C1 segment of cervical spinal cord (tissue), 14 donors: ENCODE data around the gene DIS3L2.
"Not testable (repeated sequence)": the region's sequence is repeated elsewhere in the genome, so short reads cannot be mapped to it uniquely, and the experiment has no call there.

ENCODE experiments used
- DNase-seq, 14 donors: peaks; one replicate each; lab custom pipeline; 2025; lab: John Stamatoyannopoulos, UW

The DIS3L2 gene

DNA sequence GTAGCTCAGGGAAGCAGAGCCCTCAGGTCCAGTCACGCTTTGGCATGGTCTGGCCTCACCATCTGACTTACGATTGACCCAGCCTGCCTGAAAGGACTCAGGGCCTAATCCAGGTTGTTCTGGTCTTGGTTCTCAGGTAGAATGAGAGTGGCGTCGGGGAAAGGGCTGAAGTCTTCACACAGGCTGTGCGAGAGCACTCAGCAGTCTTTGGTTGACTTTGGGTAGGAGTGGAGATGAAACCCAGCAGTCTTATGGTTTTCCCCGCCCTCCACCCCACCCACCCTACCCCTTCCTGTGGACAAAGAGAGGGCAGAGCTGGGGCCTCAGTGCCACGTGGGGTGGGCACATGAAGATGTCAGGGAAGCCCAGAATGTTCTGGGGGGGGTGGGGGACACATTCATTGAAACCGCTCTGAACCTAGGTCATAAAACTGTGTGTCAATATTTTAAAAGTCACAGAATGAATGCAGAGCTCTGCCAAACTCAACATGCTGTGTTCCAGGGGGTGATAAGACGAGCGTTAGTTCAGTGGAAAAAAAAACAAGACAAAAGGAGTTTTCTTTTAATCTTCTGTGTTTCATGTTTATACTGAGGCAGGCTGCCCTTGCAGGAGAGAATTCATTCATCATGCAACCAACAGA is 358.4 kb downstream of the DIS3L2 start:
- no peak for DNase-seq

GRCh38 chr2:232320443-232320803 is 358.9 kb downstream of the DIS3L2 start:
- DNase-seq = no peak

DNA sequence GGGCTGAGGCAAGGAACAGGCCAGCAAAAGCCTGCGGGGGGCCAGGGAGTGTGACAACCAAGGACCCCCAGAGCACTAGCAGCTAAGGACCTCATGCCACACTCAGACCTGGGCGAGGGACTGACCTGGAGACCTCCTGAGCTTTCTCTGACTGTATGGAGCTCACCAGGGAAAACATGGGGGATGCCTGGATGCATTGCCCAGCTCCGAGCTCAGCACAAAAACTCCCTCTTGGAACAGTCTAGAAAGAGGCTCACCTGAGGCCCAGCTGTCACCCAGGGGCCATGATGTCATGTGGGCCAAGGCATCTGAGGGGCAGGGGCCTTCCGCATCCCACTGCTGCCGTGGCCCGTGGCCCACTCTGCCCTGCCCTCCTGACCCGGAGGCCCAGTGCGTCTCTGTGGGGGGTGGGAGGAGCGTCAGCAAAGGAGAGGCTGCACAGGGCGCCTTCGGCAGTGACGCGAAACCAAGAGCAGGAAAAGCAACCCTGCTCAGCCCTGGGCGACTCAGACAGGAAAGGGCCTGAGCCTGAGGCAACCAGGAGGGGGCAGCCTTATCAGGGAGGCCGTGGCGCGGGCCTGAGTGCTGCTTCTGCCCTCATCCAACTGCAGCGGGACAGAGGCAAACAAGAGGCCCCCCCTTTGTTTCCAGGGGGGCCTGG is 359.8 kb downstream of the DIS3L2 start:
- no peak for DNase-seq

DNA sequence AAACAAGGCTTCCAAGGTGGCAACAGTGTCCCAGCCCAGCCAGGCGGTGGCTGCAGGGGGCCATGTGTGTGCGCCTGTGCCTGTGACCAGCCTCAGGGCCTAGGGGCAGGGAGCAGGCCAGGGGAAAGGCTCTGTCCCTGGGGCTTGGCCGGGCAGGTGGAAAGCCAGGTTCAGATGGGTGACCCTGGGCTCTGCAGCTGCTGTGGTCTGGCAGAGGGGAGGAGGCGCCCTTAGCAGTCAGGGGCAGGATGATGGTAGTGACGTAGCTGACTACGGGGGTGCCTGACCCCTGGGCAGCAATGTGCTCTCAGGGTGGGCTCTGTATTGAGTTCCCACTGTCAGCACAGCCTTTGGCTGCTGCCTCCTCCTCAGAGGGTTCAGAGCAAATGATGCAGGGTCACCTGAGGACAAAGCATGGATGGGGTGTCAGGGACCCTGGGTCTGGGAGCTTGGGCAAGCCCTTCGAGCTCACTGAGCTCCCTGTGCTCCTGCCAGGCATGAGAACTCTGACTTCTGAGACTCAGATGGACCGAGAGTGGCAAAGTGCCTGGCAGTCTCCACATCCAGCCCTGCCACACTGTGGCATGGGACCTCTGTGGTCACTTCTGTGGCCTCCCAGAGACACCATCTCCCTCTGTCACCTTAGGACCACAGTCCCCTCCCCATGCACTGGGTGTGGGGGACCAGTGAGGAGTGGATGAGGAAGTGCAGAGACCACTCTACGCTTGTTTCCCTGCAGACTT is 360.5 kb downstream of the DIS3L2 start:
- DNase-seq = no peak

- no peak for DNase-seq
These were observed 361.2 kb downstream of the DIS3L2 start for GRCh38 chr2:232322560-232323327.

GRCh38 chr2:232323328-232323650 is 361.8 kb downstream of the DIS3L2 start:
- DNase-seq = no peak

DNA sequence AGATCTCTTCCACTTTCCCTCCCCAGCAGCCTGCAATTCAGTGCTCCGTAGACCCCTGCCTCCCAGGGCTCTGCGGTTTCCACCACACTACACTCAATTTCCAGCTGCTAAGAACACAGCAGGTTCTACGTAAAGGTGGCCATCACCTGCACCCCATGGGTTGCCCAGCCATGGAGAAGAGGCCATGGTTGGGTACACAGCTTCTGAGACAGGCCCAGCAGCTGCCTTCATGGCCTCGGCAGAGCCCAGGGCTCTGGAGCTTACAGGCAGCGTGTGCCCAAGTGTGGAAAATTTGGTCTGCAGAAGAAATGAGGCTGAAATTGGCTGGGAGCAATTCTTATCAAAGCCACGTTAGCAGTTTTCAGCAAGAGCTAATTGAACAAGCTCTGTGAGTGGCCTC is 362.5 kb downstream of the DIS3L2 start:
- DNase-seq = not testable (repeated sequence)

DNA sequence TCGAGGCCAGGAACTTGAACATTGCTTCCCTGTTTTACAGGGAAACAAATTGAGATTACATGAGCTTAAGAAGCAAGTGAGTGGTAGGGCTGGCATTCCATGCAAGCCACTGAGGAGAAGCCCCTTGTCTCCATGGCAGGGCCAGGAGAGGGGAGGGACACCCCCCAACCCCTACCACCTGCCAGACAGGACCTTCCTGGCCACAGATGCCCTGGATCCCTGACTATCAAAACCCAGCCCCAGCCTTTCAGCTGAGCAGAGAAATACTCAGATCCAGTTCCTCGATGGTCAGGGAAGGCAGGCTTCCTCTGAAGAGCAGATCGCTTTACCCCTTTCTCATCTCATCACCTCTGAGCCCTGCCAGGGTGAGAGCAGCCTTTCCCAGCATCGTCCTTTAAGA is 363.3 kb downstream of the DIS3L2 start:
- no peak for DNase-seq

DNA sequence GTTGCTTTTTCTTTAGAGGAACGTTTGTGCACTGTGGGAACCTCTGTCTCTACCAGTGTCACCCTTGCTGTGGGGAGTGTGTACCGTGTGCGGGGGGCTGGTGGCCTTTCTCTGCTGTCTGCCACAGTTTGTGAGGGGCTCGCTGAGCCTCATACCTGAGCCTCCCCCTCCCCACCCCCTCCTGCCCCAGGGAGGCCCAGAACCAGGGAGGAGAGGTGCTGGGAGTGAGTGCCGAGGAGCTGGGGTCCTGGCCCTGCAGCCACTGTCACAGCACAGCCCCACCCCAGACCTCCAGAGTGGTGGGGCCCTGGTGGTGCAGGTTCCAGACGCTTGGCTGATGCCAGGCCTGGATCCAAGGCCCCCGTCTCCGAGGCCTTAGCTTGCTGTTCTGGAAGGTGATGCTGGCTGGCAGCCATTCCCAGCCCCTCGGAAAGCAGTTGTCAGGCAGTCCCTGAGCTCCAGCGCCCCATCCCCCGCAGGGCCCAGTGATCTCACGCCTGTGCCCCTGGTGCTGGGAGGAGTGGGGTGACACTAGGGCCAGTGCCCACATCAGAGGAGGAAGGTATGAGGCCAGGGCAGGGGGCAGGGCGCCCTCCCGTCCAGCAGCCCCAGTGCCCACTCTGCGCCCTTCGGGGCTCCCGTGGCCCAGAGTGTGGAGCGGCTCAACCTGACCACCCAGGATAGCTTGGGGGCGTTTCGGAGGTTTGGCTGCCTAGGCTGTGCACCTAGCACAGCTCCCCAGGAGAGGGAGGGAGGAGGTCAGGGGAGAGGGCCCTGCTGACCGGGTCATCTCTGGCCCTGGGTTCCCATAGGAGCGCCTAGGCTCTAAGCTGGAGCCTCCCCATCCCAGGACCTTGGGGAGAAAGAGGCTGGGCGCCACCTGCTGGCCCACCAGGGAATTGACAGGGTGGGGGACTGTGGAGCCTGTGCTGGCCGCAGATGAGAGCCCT is 364.1 kb downstream of the DIS3L2 start:
- peak in 6 of 14 donors; percentile 23 to 63 (median 38) for DNase-seq

DNA sequence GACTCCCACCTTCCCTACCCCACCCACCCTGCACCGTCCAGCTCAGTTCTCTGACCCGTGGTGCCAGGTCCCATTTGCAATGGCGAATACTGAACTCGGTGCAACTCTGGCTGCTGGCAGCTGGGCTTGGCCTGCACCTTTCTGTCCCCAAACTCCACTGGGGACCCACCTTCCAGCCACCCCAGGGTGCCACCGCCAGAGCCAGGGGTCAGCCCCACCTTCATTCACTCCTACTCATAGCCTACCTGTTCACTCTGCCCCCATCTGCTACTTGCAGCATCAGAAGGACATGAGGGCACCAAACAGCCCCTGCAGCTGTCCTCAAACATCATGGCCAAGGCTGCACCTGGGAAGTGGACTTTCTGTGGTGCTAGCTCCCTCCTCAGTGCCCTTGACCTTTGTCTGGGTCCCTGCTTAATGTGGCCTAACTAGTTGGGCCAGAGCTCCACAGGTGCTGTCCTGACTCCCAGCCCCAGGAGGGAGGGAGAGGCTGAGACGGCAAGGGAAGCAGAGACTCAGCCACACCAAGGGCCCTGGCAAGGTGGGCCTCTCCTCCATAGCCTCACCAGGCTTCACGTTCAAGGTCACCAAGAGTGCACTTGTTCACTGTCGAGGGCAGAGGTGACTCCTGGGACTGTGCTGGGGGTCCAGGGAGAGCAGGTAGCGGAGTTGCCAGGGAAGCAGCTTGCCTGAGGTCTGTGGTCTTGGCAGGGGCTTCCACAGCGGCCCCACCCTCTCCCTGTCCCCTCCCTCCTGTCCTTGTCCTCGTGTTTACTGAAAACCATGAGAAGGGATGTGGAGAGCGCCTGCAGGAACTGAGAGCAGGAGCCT is 365.0 kb downstream of the DIS3L2 start:
- not testable (repeated sequence) for DNase-seq

- peak in 10 of 14 donors; percentile 21 to 78 (median 55) for DNase-seq
These were observed 365.9 kb downstream of the DIS3L2 start for GRCh38 chr2:232327105-232328031.

DNA sequence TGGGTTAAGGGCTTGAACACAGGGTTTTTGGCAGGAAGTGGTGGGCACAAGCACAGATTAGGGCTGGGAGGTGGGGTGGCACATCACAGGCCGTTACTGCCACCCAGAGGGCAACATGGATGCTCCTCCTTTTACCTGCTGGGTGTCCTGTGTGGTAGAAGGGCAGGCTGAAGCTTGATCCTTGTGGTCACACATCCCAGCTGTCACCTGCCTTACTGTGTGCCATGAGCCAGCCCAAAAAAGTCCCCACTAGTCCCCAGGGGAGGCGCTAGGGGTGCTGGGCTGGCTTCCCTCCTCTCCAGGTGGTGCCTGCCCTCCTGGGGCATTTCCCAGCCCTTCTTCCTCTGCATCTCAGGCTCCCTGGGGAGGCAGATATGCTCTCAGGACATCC is 366.5 kb downstream of the DIS3L2 start:
- DNase-seq = no peak

DNA sequence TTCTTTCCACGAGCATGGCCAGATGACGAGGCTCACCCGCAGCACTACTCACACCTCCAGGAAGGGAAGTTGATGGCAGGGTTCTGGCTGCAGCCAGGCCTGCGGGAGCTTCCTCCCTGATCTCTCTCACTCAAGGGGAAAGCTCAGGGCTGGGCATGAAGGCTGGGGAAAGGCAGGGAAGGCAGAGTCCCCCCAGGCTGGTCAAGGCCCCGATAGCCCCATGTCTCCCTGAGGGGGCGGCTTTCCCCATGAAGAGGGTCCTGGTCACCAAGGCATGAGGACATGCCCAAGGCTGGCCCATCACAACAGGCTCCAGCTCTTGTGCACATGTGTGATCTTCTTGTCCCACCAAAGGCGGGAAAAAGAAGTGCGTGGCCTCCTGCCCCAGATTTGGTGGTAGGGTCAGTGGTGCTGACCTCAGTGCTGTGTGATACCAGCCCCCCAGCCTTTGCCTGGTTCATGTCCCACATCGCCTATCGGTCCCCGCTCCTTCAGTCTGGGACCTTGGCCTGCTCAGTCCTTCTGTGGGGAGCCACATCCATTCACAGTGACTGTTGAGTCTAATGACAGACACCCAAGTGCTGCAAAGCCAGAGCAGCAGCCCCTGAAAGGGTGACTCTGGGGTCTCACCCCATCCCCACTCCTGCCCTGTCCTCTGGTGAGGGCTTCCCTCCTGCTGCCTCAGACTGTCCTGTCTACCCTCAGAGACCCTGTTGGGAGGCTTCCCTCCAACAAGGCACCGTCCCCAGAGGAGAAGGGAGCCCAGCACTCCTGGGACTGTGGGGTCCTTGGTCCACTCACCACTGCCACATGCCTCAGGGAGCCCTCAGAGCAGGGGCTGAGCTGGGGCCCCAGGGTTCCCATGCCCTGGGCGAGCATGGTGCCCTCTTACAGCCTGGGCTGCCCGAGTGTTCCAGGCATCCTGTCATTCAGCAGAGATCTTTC is 367.3 kb downstream of the DIS3L2 start:
- DNase-seq = no peak

DNA sequence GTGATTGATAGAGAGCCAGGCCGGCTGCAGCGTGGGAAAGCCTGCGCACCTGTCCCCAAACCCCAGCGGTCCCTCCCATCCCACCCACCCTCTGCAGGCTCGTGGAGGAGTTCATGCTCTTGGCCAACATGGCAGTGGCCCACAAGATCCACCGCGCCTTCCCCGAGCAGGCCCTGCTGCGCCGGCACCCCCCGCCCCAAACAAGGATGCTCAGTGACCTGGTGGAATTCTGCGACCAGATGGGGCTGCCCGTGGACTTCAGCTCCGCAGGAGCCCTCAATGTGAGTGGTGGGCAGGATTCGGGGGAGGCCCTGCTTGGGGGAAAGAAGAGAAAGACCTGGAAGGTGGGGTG is 368.2 kb downstream of the DIS3L2 start:
- DNase-seq = no peak

DNA sequence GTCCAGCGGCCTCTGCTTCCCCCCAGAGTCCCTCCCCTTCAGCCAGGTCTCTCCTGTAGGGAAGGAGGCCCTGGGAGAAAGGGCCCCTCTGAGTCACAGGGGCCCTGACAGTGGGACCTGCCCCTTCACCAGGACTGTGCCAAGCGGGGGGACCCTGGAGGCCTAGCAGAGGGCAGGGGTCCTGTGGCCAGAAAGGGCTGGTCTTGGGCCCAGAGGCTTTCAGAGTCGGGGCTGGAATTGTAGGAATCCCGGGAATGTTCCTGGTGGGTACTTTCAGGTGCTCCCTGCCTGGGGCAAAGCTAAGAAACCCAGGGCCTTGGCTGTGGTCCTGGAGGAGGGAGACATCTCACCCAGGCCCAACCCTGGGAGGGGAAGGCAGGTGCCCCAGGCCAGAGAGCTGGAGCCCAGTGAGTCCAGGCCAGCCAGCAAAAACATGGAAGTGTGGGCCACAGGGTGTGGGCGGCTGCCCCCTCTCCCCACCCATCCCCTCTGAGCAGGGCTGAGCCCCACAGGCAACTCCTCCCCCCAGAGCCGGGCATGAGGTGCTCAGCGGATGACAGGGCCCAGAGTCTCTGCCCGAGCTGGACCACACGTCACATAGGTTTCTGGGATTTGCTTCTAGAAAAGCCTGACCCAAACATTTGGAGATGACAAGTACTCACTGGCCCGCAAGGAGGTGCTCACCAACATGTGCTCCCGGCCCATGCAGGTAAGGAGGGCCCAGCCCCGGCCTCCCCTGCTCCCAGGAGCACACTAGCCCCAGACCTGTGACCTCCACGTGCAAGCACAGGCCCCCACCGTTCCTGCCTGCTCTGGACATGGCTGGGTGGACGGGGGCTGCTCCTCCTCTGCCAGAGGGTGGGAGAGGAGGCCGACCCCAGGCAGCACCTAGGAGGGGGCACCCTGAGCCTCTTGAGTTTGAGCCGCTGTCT is 368.8 kb downstream of the DIS3L2 start:
- DNase-seq = no peak

DNA sequence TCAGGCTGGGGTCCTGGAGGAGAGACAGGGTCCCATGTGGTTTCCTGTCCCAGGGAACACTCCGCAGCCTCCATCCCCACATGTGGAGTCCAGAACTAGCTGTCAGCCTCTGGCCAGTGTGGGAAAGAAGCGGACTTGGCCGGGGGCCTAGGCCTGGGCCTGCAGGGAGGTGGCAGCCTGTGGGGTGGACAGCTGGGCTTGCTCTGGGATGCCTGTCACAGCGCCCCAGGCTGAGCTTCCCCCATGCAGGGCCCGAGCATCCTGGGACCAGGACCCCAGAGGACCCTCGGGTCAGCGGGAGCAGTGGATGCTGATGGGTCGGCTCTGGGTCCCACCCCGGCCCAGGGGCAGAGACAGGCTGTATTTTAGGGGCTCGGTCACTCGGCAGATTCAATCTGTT is 369.5 kb downstream of the DIS3L2 start:
- not testable (repeated sequence) for DNase-seq

GRCh38 chr2:232331641-232332040 is 370.1 kb downstream of the DIS3L2 start:
- DNase-seq = not testable (repeated sequence)
